ENCODE results near the gene PITPNM2. TPM values are rescaled to one million over a fixed set of nuclear protein-coding genes. Genes with fewer than 3 reads are reported as not detected.

PITPNM2 gene
- total RNA-seq, 2 donors from 2014 or later = 2.4 to 15.7 TPM

- H3K4me3 ChIP-seq = no peak overlapping the region
- H3K27me3 ChIP-seq (replicated peaks; ENCODE audit: insufficient read depth) = no peaks in the 10 kb centered on the region
- TF ChIP-seq CTCF (IDR thresholded peaks at IDR 0.05) (no peak), POLR2A (IDR thresholded peaks at IDR 0.05) (no peak), POLR2AphosphoS5 (IDR thresholded peaks at IDR 0.05) (no peak)
- DNase-seq (ENCODE audit: low spot score) = no peak
- H3K4me1 ChIP-seq (replicated peaks) = no peaks in the 10 kb centered on the region
- H3K27ac ChIP-seq = no peak overlapping the region
- no peaks in the 10 kb centered on the region for H3K9me3 ChIP-seq
- 93% methylated on average over 4 of the region's 4 CpGs for WGBS
- no peaks in the 10 kb centered on the region for H3K36me3 ChIP-seq
- intact Hi-C loops (cut with DNase I) = no loop called here
Observed at GRCh38 chr12:123180171-123180570, 29.3 kb upstream of the PITPNM2 start.

- no peaks in the 10 kb centered on the region for H3K27me3 ChIP-seq (replicated peaks; ENCODE audit: insufficient read depth)
- H3K4me3 ChIP-seq = no peak overlapping the region
- H3K36me3 ChIP-seq = no peaks in the 10 kb centered on the region
- H3K27ac ChIP-seq = no peak overlapping the region
- no peaks in the 10 kb centered on the region for H3K4me1 ChIP-seq (replicated peaks)
- H3K9me3 ChIP-seq = no peaks in the 10 kb centered on the region
- DNase-seq (ENCODE audit: low spot score) = peak; percentile 24
- intact Hi-C loops (cut with DNase I) = no loop called here
- TF ChIP-seq POLR2A (IDR thresholded peaks at IDR 0.05) (no peak), POLR2AphosphoS5 (IDR thresholded peaks at IDR 0.05) (peak; percentile 73)
- 49% methylated on average over 5 of the region's 5 CpGs for WGBS
Observed at GRCh38 chr12:123171967-123172366, 21.1 kb upstream of the PITPNM2 start.

GRCh38 chr12:123167329-123167728 lies 16.4 kb upstream of the PITPNM2 start:
- intact Hi-C loops (cut with DNase I) = no loop called here
- Histone ChIP-seq H3K36me3 (no peaks in the 10 kb centered on the region), H3K27ac (no peak overlapping the region), H3K4me3 (no peak overlapping the region), H3K27me3 (replicated peaks; ENCODE audit: insufficient read depth) (no peaks in the 10 kb centered on the region), H3K9me3 (no peaks in the 10 kb centered on the region), H3K4me1 (replicated peaks) (no peaks in the 10 kb centered on the region)
- TF ChIP-seq POLR2AphosphoS5 (IDR thresholded peaks at IDR 0.05) = no peak
- no peak for TF ChIP-seq POLR2A (IDR thresholded peaks at IDR 0.05)
- TF ChIP-seq CTCF (IDR thresholded peaks at IDR 0.05) = no peak
- DNase-seq (ENCODE audit: low spot score) = no peak
- 45% methylated on average over 2 of the region's 2 CpGs for WGBS

GRCh38 chr12:123165537-123165936 lies 14.6 kb upstream of the PITPNM2 start:
- H3K4me3 ChIP-seq = no peak overlapping the region
- H3K27ac ChIP-seq = no peak overlapping the region
- no peak for DNase-seq (ENCODE audit: low spot score)
- intact Hi-C loops (cut with DNase I) = no loop called here
- no peaks in the 10 kb centered on the region for H3K27me3 ChIP-seq (replicated peaks; ENCODE audit: insufficient read depth)
- H3K9me3 ChIP-seq = no peaks in the 10 kb centered on the region
- H3K36me3 ChIP-seq = no peaks in the 10 kb centered on the region
- no peaks in the 10 kb centered on the region for H3K4me1 ChIP-seq (replicated peaks)
- 85% methylated on average over 4 of the region's 4 CpGs for WGBS
- TF ChIP-seq POLR2AphosphoS5 (IDR thresholded peaks at IDR 0.05) (no peak), CTCF (IDR thresholded peaks at IDR 0.05) (no peak), POLR2A (IDR thresholded peaks at IDR 0.05) (no peak)

- TF ChIP-seq CTCF (IDR thresholded peaks at IDR 0.05) (no peak), POLR2AphosphoS5 (IDR thresholded peaks at IDR 0.05) (no peak), POLR2A (IDR thresholded peaks at IDR 0.05) (no peak)
- Histone ChIP-seq H3K36me3 (no peaks in the 10 kb centered on the region), H3K4me3 (no peak overlapping the region), H3K27ac (no peak overlapping the region), H3K27me3 (replicated peaks; ENCODE audit: insufficient read depth) (no peaks in the 10 kb centered on the region), H3K4me1 (replicated peaks) (no peaks in the 10 kb centered on the region), H3K9me3 (no peaks in the 10 kb centered on the region)
- 65% methylated on average over 9 of the region's 9 CpGs for WGBS
- DNase-seq (ENCODE audit: low spot score) = no peak
- intact Hi-C loops (cut with DNase I) = no loop called here
Observed at GRCh38 chr12:123164710-123165261, 13.9 kb upstream of the PITPNM2 start.
